ENCODE data around the gene NDUFS8.
"Not testable (repeated sequence)": the region's sequence is repeated elsewhere in the genome, so short reads cannot be mapped to it uniquely, and the experiment has no call there.

The NDUFS8 gene

GRCh38 chr11:68030318-68031143 lies at the start of gene NDUFS8:
NDUFS8 (plus strand) TSS chr11:68030681; CDS start chr11:68032152, 1,471 bp downstream.
- peak; percentile 77 to 99 (median 96) for DNase-seq

GRCh38 chr11:67981226-67981625 lies 49.3 kb upstream of the NDUFS8 start:
- not testable (repeated sequence) for DNase-seq

GRCh38 chr11:67982255-67982857 lies 48.1 kb upstream of the NDUFS8 start:
- DNase-seq = not testable (repeated sequence)

GRCh38 chr11:67983951-67984350 lies 46.5 kb upstream of the NDUFS8 start:
- no peak for DNase-seq

GRCh38 chr11:67985302-67985701 lies 45.2 kb upstream of the NDUFS8 start:
- not testable (repeated sequence) for DNase-seq

GRCh38 chr11:67990546-67991346 lies 39.7 kb upstream of the NDUFS8 start:
- not testable (repeated sequence) for DNase-seq

- DNase-seq = not testable (repeated sequence)
Measured at GRCh38 chr11:67991347-67992121, 38.9 kb upstream of the NDUFS8 start.

- peak in 5 of 56 donors; percentile 11 to 35 (median 21) for DNase-seq
Measured at GRCh38 chr11:67993821-67994220, 36.7 kb upstream of the NDUFS8 start.

GRCh38 chr11:67994387-67994786 lies 36.1 kb upstream of the NDUFS8 start:
- not testable (repeated sequence) for DNase-seq

- not testable (repeated sequence) for DNase-seq
Measured at GRCh38 chr11:67995129-67995528, 35.4 kb upstream of the NDUFS8 start.

- not testable (repeated sequence) for DNase-seq
Measured at GRCh38 chr11:67995579-67995978, 34.9 kb upstream of the NDUFS8 start.

GRCh38 chr11:67996051-67996450 lies 34.4 kb upstream of the NDUFS8 start:
- no peak for DNase-seq

- peak in 1 of 56 donors; percentile 11 for DNase-seq
Measured at GRCh38 chr11:67996622-67997474, 33.6 kb upstream of the NDUFS8 start.

- DNase-seq = no peak
Measured at GRCh38 chr11:67997475-67997921, 33.0 kb upstream of the NDUFS8 start.

- no peak for DNase-seq
Measured at GRCh38 chr11:67998150-67999045, 32.1 kb upstream of the NDUFS8 start.

- no peak for DNase-seq
Measured at GRCh38 chr11:67999201-67999629, 31.3 kb upstream of the NDUFS8 start.

GRCh38 chr11:67999704-68000103 lies 30.8 kb upstream of the NDUFS8 start:
- DNase-seq = no peak

GRCh38 chr11:68002575-68002937 lies 27.9 kb upstream of the NDUFS8 start:
- no peak for DNase-seq

Data from amygdala (tissue), 56 donors.